NOMO-1 treated with dmso at 0.1 percent for 144 hours (cell line): ENCODE results near the gene SYMPK.
"Not testable (repeated sequence)": the region's sequence is repeated elsewhere in the genome, so short reads cannot be mapped to it uniquely, and the experiment has no call there.

ENCODE experiments used
- DNase-seq: peaks from one replicate; lab custom pipeline; 2025; ENCODE audit not compliant: unreplicated experiment; lab: John Stamatoyannopoulos, UW

The SYMPK gene

GRCh38 chr19:45862564-45863334 lies at the start of gene SYMPK:
Gene SYMPK (minus strand): TSS chr19:45863147. CDS start chr19:45854495, 8,652 bp downstream.
- DNase-seq: peak; percentile 98

- DNase-seq: no peak
Observed at GRCh38 chr19:45911291-45911690, 48.3 kb upstream of the SYMPK start.

GRCh38 chr19:45908956-45909355 lies 46.0 kb upstream of the SYMPK start:
- DNase-seq: no peak

GRCh38 chr19:45906221-45906620 lies 43.3 kb upstream of the SYMPK start:
- DNase-seq: no peak

- DNase-seq: no peak
Observed at GRCh38 chr19:45905011-45905410, 42.1 kb upstream of the SYMPK start.

- DNase-seq: peak; percentile 91
Observed at GRCh38 chr19:45902651-45903625, 40.0 kb upstream of the SYMPK start.

GRCh38 chr19:45901912-45902650 lies 39.1 kb upstream of the SYMPK start, which contains the start of gene MYPOP:
Gene MYPOP (minus strand): TSS chr19:45902613. CDS start chr19:45901773, 840 bp downstream.
- no peak for DNase-seq

GRCh38 chr19:45901432-45901911 lies 38.5 kb upstream of the SYMPK start:
- DNase-seq: peak; percentile 50

GRCh38 chr19:45900738-45901431 lies 37.9 kb upstream of the SYMPK start:
- no peak for DNase-seq

GRCh38 chr19:45899919-45900589 lies 37.1 kb upstream of the SYMPK start:
- no peak for DNase-seq

GRCh38 chr19:45899253-45899652 lies 36.3 kb upstream of the SYMPK start:
- no peak for DNase-seq

GRCh38 chr19:45897261-45897812 lies 34.4 kb upstream of the SYMPK start:
- no peak for DNase-seq

- DNase-seq: not testable (repeated sequence)
Observed at GRCh38 chr19:45895983-45896599, 33.1 kb upstream of the SYMPK start.

- DNase-seq: no peak
Observed at GRCh38 chr19:45895519-45895972, 32.6 kb upstream of the SYMPK start.

GRCh38 chr19:45890877-45891276 lies 27.9 kb upstream of the SYMPK start:
- no peak for DNase-seq

- DNase-seq: no peak
Observed at GRCh38 chr19:45889210-45889885, 26.4 kb upstream of the SYMPK start.

GRCh38 chr19:45887200-45887710 lies 24.3 kb upstream of the SYMPK start:
- DNase-seq: no peak
